Keratinocyte (primary cell): ENCODE results near the gene GRK5. TPM values are rescaled to one million over a fixed set of nuclear protein-coding genes. Genes with fewer than 3 reads are reported as not detected.

Experiments used
- DNase-seq: peaks from one replicate; pipeline ENCODE4 v3.0.0-alpha.2; 2011; ENCODE audit warnings: low read depth, missing footprints, low spot score
- FAIRE-seq: peaks from 2 replicates; lab custom pipeline; 2011; peaks lifted over from hg19 to GRCh38; lab: Jason Lieb, UNC
- H2AFZ ChIP-seq: 2 replicates; pipeline ENCODE4 v1.6.0; 2012; ENCODE audit warnings: low read length, control low read depth, inconsistent platforms; ENCODE audit not compliant: control insufficient read depth
- H3K27ac ChIP-seq: 2 replicates; pipeline ENCODE4 v1.5.1; 2011; ENCODE audit warnings: low read length; ENCODE audit not compliant: control insufficient read depth, insufficient read depth
- H3K27me3 ChIP-seq: 3 replicates; pipeline ENCODE4 v1.6.0; 2011; ENCODE audit warnings: low read length; ENCODE audit not compliant: control insufficient read depth, insufficient read depth; ENCODE audit errors: extremely low read depth
- H3K36me3 ChIP-seq, 2 experiments: 2 replicates in 1 of 2; 3 replicates in 1 of 2; pipeline ENCODE4 v1.5.1; 2011; ENCODE audit warnings: low read length in 2 of 2, mild to moderate bottlenecking in 1 of 2; ENCODE audit not compliant: control insufficient read depth in 2 of 2, insufficient read depth in 2 of 2; ENCODE audit errors: extremely low read depth in 1 of 2
- H3K4me1 ChIP-seq: 3 replicates; pipeline ENCODE4 v1.5.1; 2011; ENCODE audit warnings: low read length; ENCODE audit not compliant: control insufficient read depth, insufficient read depth; ENCODE audit errors: extremely low read depth
- H3K4me2 ChIP-seq: 3 replicates; pipeline ENCODE4 v1.6.0; 2011; ENCODE audit warnings: low read depth, low read length; ENCODE audit not compliant: control insufficient read depth, insufficient read depth; ENCODE audit errors: extremely low read depth
- H3K4me3 ChIP-seq, 3 experiments: fragments of 200-600 bp in 1 of 3; sonication (generic) in 1 of 3; 2 replicates in 2 of 3; 3 replicates in 1 of 3; pipeline ENCODE4 v1.5.1; 2011 to 2016; ENCODE audit warnings: low read length in 3 of 3, mild to moderate bottlenecking in 3 of 3, control low read depth in 2 of 3, inconsistent platforms in 1 of 3, low read depth in 1 of 3, mixed read lengths in 1 of 3, mixed run types in 1 of 3, moderate library complexity in 1 of 3; ENCODE audit not compliant: control insufficient read depth in 2 of 3, insufficient read depth in 2 of 3; ENCODE audit errors: extremely low read depth in 1 of 3
- H3K79me2 ChIP-seq: 2 replicates; pipeline ENCODE4 v1.6.0; 2012; ENCODE audit warnings: low read length; ENCODE audit not compliant: control insufficient read depth, insufficient read depth
- H3K9ac ChIP-seq: 3 replicates; pipeline ENCODE4 v1.6.0; 2011; ENCODE audit warnings: low read length; ENCODE audit not compliant: control insufficient read depth, insufficient read depth; ENCODE audit errors: extremely low read depth
- H3K9me1 ChIP-seq: 3 replicates; pipeline ENCODE4 v1.6.0; 2011; ENCODE audit warnings: low read length; ENCODE audit not compliant: control insufficient read depth, insufficient read depth; ENCODE audit errors: extremely low read depth
- H3K9me3 ChIP-seq: 2 replicates; pipeline ENCODE4 v1.5.1; 2012; ENCODE audit warnings: low read depth, low read length; ENCODE audit not compliant: control insufficient read depth
- H4K20me1 ChIP-seq: 3 replicates; pipeline ENCODE4 v1.6.0; 2011; ENCODE audit warnings: low read length; ENCODE audit not compliant: control insufficient read depth, insufficient read depth; ENCODE audit errors: extremely low read depth
- CTCF ChIP-seq, 3 experiments: IDR thresholded peaks in 1 of 3; conservative IDR thresholded peaks in 1 of 3; optimal IDR thresholded peaks in 1 of 3; 2 replicates in 2 of 3; 3 replicates in 1 of 3; pipeline versions ENCODE3 to v1.5.1; 2011; ENCODE audit warnings: low read length in 3 of 3, mild to moderate bottlenecking in 3 of 3, moderate library complexity in 2 of 3, control low read depth in 1 of 3, inconsistent platforms in 1 of 3; ENCODE audit not compliant: insufficient read depth in 2 of 3; ENCODE audit errors: extremely low read depth in 1 of 3
- EZH2 ChIP-seq: IDR thresholded peaks from one replicate; pipeline ENCODE4 v1.6.1; 2012; ENCODE audit warnings: inconsistent platforms, mild to moderate bottlenecking, low read length, moderate library complexity
- dilution Hi-C: fragments of 300-500 bp; cut with MboI; formaldehyde crosslinking; loops from one replicate; pipeline ENCODE4 v1.7.0; 2020; ENCODE audit warnings: low sequenced_read_pairs; ENCODE audit not compliant: extremely low pct_ligation_motif_present
- polyA plus RNA-seq, 5 experiments: library from polyadenylated mRNA; depleted of rRNA in 3 of 5; stranded (reverse) in 3 of 5; stranded (forward) in 1 of 5; unstranded in 1 of 5; fragments of >200 nt; gene quantifications; 1 replicate in 1 of 5; 2 replicates in 3 of 5; 3 replicates in 1 of 5; pipeline versions ENCODE4 v1.2.1 to v1.2.3, GENCODE V29; 2011 to 2012; ENCODE audit warnings: missing spikeins in 2 of 5, low read depth in 1 of 5, low replicate concordance in 1 of 5

Gene GRK5
- polyA plus RNA-seq, 1 donor (not counting 4 experiments of a cell fraction or from before 2014, with no cell fraction given), result 7.6 TPM

GRCh38 chr10:119367841-119368549 lies 160.6 kb downstream of the GRK5 start:
- Histone ChIP-seq H3K27ac (no peak overlapping the region), H3K4me1 (no peaks in the 10 kb centered on the region), H3K9me3 (no peaks in the 10 kb centered on the region), H3K4me3 (no peak overlapping the region), H3K9me1 (no peaks in the 10 kb centered on the region), H3K4me2 (no peak overlapping the region), H3K36me3 (no peaks in the 10 kb centered on the region), H3K9ac (no peak overlapping the region), H3K27me3 (no peaks in the 10 kb centered on the region), H3K79me2 (no peaks in the 10 kb centered on the region), H4K20me1 (no peaks in the 10 kb centered on the region), H2AFZ (no peak overlapping the region)
- dilution Hi-C loops, result no loop called here
- DNase-seq, result no peak
- FAIRE-seq, result no peak
- TF ChIP-seq CTCF (optimal IDR thresholded peaks at IDR 0.05 in 1 of 3, IDR thresholded peaks at IDR 0.05 in 1 of 3, conservative IDR thresholded peaks at IDR 0.05 in 1 of 3; ENCODE audit: extremely low read depth in 1 of 3, insufficient read depth in 2 of 3, low read length in 3 of 3), result no peak
- TF ChIP-seq EZH2, result no peak

- Histone ChIP-seq H3K79me2 (no peaks in the 10 kb centered on the region), H3K27ac (no peak overlapping the region), H3K4me1 (no peaks in the 10 kb centered on the region), H3K9me1 (no peaks in the 10 kb centered on the region), H3K4me2 (no peak overlapping the region), H3K9me3 (no peaks in the 10 kb centered on the region), H3K36me3 (no peaks in the 10 kb centered on the region), H3K9ac (no peak overlapping the region), H3K4me3 (no peak overlapping the region), H3K27me3 (no peaks in the 10 kb centered on the region), H4K20me1 (no peaks in the 10 kb centered on the region), H2AFZ (no peak overlapping the region)
- dilution Hi-C loops, result no loop called here
- TF ChIP-seq CTCF (optimal IDR thresholded peaks at IDR 0.05 in 1 of 3, IDR thresholded peaks at IDR 0.05 in 1 of 3, conservative IDR thresholded peaks at IDR 0.05 in 1 of 3; ENCODE audit: extremely low read depth in 1 of 3, insufficient read depth in 2 of 3, low read length in 3 of 3) (no peak), EZH2 (no peak)
- FAIRE-seq, result no peak
- no peak for DNase-seq
Measured at GRCh38 chr10:119368581-119368980, 161.2 kb downstream of the GRK5 start.
